GM21529 (cell line): ENCODE results near the gene STT3B.
A peak's percentile ranks its signal among the peaks of the same experiment; 100 is the strongest.
"Not testable (repeated sequence)": the region's sequence is repeated elsewhere in the genome, so short reads cannot be mapped to it uniquely, and the experiment has no call there.

Source experiments
- ATAC-seq: cut with Tn5 transposase; IDR thresholded peaks from one replicate; pipeline ENCODE4 v1.9.1; 2021; ENCODE audit not compliant: unreplicated experiment

Gene STT3B

GRCh38 chr3:31532587-31533168 is at the start of gene STT3B:
Gene STT3B (plus strand): TSS chr3:31532925. CDS start chr3:31532999, 74 bp downstream.
- ATAC-seq = peak; percentile 52

- no peak for ATAC-seq
Observed at GRCh38 chr3:31483776-31484175, 48.9 kb upstream of the STT3B start.

GRCh38 chr3:31485196-31485595 is 47.5 kb upstream of the STT3B start:
- no peak for ATAC-seq

GRCh38 chr3:31486865-31487533 is 45.7 kb upstream of the STT3B start:
- ATAC-seq = no peak

- ATAC-seq = no peak
Observed at GRCh38 chr3:31488475-31489017, 44.2 kb upstream of the STT3B start.

GRCh38 chr3:31490502-31490901 is 42.2 kb upstream of the STT3B start:
- no peak for ATAC-seq

- ATAC-seq = no peak
Observed at GRCh38 chr3:31491660-31492059, 41.1 kb upstream of the STT3B start.

- ATAC-seq = no peak
Observed at GRCh38 chr3:31493149-31493548, 39.6 kb upstream of the STT3B start.

GRCh38 chr3:31495971-31496665 is 36.6 kb upstream of the STT3B start:
- no peak for ATAC-seq

- no peak for ATAC-seq
Observed at GRCh38 chr3:31498791-31499190, 33.9 kb upstream of the STT3B start.

- ATAC-seq = no peak
Observed at GRCh38 chr3:31499281-31499680, 33.4 kb upstream of the STT3B start.

GRCh38 chr3:31502803-31503221 is 29.9 kb upstream of the STT3B start:
- ATAC-seq = no peak

- ATAC-seq = no peak
Observed at GRCh38 chr3:31503456-31503855, 29.3 kb upstream of the STT3B start.

- ATAC-seq = no peak
Observed at GRCh38 chr3:31504230-31504629, 28.5 kb upstream of the STT3B start.

- ATAC-seq = no peak
Observed at GRCh38 chr3:31505371-31506048, 27.2 kb upstream of the STT3B start.

GRCh38 chr3:31506515-31506914 is 26.2 kb upstream of the STT3B start:
- not testable (repeated sequence) for ATAC-seq

- ATAC-seq = no peak
Observed at GRCh38 chr3:31508452-31509146, 24.1 kb upstream of the STT3B start.

GRCh38 chr3:31509147-31509728 is 23.5 kb upstream of the STT3B start:
- ATAC-seq = no peak

GRCh38 chr3:31514570-31514969 is 18.2 kb upstream of the STT3B start:
- ATAC-seq = no peak

- ATAC-seq = no peak
Observed at GRCh38 chr3:31515486-31516284, 17.0 kb upstream of the STT3B start.
